B cell (primary cell): ENCODE measurements around the gene ANTKMT.

Experiments
- CTCF ChIP-seq: fragments of 200-600 bp; IDR thresholded peaks from one replicate; pipeline ENCODE4 v1.8.0; 2022; ENCODE audit warnings: antibody characterized with exemption, mild to moderate bottlenecking
- EZH2 ChIP-seq: IDR thresholded peaks from 2 replicates; pipeline ENCODE4 v1.6.1; 2012; ENCODE audit warnings: borderline replicate concordance, low read depth, mild to moderate bottlenecking, moderate library complexity, low read length; ENCODE audit not compliant: insufficient read depth, poor library complexity, severe bottlenecking

DNA sequence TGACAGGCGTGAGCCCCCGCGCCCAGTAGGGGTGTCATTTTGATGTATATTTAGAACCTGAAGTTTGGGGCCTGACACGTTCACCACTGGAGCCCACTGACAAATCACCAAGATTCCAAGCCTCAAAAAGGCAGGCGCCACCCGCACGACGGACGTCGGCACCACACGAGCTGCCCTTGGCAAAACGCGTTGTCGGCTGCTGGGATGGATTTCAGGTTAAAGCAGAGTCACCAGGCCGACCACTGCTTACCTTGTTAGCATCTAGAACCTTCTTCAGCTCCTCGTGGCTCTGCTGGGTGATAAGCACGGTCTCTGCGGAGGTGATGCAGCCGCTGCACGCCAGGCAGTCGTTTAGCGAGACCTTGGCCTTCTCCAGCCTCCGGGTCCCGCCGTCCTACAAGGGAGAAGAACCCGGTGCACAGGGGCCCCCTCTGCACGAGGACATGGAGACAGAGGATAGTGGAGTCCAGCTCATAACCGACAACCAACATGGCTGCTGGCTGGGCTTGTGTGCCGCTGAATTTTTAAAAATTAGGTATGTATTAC lies 16.1 kb downstream of the ANTKMT start:
- TF ChIP-seq CTCF (no peak), EZH2 (no peak)
